ENCODE measurements around the gene IFNA7.
"Not testable (repeated sequence)": the region's sequence is repeated elsewhere in the genome, so short reads cannot be mapped to it uniquely, and the experiment has no call there.

DNA sequence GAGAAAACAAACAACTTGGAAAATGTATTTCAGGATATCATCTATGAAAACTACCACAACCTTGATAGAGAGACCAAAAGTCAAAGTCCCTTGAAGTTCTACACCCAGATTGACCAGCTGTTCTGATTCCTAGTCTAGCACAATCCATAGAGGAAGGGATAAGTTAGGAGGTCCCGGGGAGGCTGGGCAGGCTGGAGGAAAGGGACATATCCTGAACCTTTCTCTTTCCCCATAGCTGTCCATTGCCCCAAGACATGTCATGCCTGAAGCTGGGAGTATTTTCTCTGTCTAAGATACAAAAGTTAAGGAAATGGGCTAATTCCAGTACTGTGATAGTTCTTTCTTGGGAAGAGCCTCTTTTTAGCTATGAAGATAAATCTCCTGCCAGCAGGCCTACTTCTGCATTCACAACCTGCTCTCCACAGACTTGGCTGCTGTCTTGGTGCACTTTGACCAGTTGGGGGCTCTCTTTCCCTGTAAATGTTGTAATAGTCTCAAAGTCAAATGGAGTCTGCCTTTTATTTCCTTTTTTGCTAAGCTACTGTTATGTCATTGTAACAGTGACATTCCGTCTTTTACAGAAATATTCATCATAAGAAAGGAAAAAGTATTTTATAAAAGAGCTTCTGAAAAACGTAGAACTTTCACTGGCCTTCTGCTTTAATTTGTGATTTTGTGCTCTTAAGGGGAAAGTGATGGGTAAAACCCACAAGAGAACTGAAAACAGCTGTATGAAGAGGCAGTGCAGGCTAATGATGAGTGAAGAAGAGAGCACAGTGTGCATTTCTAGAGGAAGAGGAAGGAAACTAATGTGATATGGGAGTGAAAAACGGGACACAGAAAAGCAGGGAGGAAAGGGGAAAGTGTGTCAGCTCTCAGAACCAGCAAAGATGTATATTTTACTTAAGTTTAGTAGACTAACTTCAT is 18.9 kb downstream of the IFNA7 start:
- TF ChIP-seq, protein P1, sequence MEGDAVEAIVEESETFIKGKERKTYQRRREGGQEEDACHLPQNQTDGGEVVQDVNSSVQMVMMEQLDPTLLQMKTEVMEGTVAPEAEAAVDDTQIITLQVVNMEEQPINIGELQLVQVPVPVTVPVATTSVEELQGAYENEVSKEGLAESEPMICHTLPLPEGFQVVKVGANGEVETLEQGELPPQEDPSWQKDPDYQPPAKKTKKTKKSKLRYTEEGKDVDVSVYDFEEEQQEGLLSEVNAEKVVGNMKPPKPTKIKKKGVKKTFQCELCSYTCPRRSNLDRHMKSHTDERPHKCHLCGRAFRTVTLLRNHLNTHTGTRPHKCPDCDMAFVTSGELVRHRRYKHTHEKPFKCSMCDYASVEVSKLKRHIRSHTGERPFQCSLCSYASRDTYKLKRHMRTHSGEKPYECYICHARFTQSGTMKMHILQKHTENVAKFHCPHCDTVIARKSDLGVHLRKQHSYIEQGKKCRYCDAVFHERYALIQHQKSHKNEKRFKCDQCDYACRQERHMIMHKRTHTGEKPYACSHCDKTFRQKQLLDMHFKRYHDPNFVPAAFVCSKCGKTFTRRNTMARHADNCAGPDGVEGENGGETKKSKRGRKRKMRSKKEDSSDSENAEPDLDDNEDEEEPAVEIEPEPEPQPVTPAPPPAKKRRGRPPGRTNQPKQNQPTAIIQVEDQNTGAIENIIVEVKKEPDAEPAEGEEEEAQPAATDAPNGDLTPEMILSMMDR (IDR thresholded peaks at IDR 0.05): peak; percentile 74
- not testable (repeated sequence) for TF ChIP-seq ZFX (IDR thresholded peaks at IDR 0.05; ENCODE audit: borderline replicate concordance)

Data from 22Rv1 (cell line).